Mesothelial cell of epicardium (in vitro differentiated cells): ENCODE results near the gene TSKU. TPM values are rescaled to one million over a fixed set of nuclear protein-coding genes. Genes with fewer than 3 reads are reported as not detected.
A peak's percentile ranks its signal among the peaks of the same experiment; 100 is the strongest.

ENCODE experiments used
- DNase-seq, 2 experiments: peaks; one replicate each; pipeline ENCODE4 v3.0.0; 2021; ENCODE audit warnings: low spot score in 2 of 2; ENCODE audit not compliant: unreplicated experiment in 2 of 2
- H3K27ac Mint-ChIP-seq: 2 replicates; pipeline ENCODE4 v1.8.0; 2021; ENCODE audit warnings: mixed read lengths
- H3K27me3 Mint-ChIP-seq: 2 replicates; pipeline ENCODE4 v1.8.0; 2021; ENCODE audit warnings: low read depth, mixed read lengths
- H3K36me3 Mint-ChIP-seq: 2 replicates; pipeline ENCODE4 v1.8.0; 2021; ENCODE audit warnings: mixed read lengths
- H3K4me1 Mint-ChIP-seq: 2 replicates; pipeline ENCODE4 v1.8.0; 2021; ENCODE audit warnings: mixed read lengths
- H3K4me3 Mint-ChIP-seq: 2 replicates; pipeline ENCODE4 v1.8.0; 2021; ENCODE audit warnings: mild to moderate bottlenecking, moderate library complexity, mixed read lengths
- H3K9me3 Mint-ChIP-seq: 2 replicates; pipeline ENCODE4 v1.8.0; 2021; ENCODE audit warnings: mixed read lengths
- total RNA-seq: library from RNA; stranded (reverse); gene quantifications from 3 replicates; pipeline ENCODE4 v1.2.1, GENCODE V29; 2021
- TF ChIP-seq, protein P1 (sequence below): fragments of 200-600 bp; sonication (generic); IDR thresholded peaks from one replicate; pipeline ENCODE4 v1.5.0; 2021; ENCODE audit warnings: antibody characterized with exemption; ENCODE audit not compliant: unreplicated experiment

The TSKU gene
- total RNA-seq, 1 donor from 2014 or later: 42.8 TPM

DNA sequence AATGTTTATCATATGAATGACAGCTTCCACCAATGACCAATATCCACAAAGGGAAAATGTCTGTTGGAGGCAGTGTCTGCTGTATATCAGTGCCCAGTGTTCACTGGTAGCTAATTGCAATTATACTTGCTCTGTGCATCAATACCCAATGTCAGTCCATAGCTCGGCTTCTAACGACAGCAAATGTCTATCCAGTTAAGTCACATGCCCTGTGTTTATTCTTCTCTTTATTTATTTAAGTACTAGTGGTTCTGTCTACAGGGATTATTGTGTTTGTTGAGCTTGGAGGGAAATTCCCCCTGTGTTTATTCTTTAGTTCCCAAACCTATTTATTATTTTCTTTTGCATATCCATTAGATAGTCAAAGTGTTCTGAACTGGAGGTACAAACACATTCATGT lies 18.6 kb downstream of the TSKU start:
- Mint-ChIP-seq H3K9me3 (no peaks in the 10 kb centered on the region), H3K27ac (no peak overlapping the region), H3K4me1 (peaks cover 3% of the 10 kb centered on the region), H3K36me3 (peaks cover 2% of the 10 kb centered on the region), H3K4me3 (no peak overlapping the region), H3K27me3 (no peaks in the 10 kb centered on the region)
- no peak for DNase-seq
- TF ChIP-seq, protein P1, sequence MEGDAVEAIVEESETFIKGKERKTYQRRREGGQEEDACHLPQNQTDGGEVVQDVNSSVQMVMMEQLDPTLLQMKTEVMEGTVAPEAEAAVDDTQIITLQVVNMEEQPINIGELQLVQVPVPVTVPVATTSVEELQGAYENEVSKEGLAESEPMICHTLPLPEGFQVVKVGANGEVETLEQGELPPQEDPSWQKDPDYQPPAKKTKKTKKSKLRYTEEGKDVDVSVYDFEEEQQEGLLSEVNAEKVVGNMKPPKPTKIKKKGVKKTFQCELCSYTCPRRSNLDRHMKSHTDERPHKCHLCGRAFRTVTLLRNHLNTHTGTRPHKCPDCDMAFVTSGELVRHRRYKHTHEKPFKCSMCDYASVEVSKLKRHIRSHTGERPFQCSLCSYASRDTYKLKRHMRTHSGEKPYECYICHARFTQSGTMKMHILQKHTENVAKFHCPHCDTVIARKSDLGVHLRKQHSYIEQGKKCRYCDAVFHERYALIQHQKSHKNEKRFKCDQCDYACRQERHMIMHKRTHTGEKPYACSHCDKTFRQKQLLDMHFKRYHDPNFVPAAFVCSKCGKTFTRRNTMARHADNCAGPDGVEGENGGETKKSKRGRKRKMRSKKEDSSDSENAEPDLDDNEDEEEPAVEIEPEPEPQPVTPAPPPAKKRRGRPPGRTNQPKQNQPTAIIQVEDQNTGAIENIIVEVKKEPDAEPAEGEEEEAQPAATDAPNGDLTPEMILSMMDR: no peak

DNA sequence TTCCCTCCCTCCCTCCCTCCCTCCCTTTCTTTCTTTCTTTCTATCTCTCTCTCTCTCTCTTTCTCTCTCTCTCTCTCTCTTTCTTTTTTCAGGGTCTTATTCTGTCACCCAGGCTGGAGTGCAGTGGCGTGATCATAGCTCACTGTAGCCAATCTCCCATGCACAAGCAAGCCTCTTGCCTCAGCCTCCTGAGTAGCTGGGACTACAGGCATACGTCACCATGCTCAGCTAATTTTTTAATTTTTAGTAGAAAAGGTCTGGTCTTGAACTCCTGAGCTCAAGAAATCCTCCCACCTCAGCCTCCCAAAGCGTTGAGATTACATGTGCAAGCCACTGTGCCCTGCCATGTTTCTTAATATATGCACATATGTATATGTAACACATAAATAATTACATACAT lies 19.0 kb downstream of the TSKU start:
- TF ChIP-seq, protein P1: no peak
- Mint-ChIP-seq H3K36me3 (peaks cover 2% of the 10 kb centered on the region), H3K4me1 (peaks cover 3% of the 10 kb centered on the region)

DNA sequence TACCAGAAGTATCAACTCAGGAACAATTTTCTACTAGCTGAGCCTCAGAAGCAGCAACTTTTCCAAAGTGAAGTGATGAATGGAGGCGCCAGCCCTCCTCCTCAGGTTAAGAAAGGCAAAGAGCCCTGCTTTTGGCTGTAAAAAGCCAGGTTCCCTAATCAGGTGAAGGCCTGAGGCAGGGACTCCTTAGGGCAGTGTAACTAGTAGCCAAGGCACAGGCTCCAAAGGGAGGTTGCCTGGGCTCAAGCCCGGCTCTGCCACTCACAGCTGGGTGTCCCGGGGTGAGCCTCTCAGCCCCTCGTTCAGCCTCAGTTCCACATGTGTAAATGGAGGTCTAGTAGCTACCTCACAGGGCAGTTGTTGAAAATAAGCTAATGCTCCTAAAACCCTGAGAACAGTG lies 19.5 kb downstream of the TSKU start:
- Mint-ChIP-seq H3K4me1 (peaks cover 3% of the 10 kb centered on the region), H3K27ac (no peak overlapping the region), H3K36me3 (peaks cover 1% of the 10 kb centered on the region), H3K9me3 (no peaks in the 10 kb centered on the region), H3K4me3 (no peak overlapping the region), H3K27me3 (no peaks in the 10 kb centered on the region)
- TF ChIP-seq, protein P1: no peak
- no peak for DNase-seq

More for the DNA sequence above, 19.0 kb downstream of the TSKU start:
- no peak for DNase-seq
- H3K4me3 Mint-ChIP-seq: no peak overlapping the region
- H3K27ac Mint-ChIP-seq: no peak overlapping the region
- no peaks in the 10 kb centered on the region for H3K27me3 Mint-ChIP-seq
- no peaks in the 10 kb centered on the region for H3K9me3 Mint-ChIP-seq

DNA sequence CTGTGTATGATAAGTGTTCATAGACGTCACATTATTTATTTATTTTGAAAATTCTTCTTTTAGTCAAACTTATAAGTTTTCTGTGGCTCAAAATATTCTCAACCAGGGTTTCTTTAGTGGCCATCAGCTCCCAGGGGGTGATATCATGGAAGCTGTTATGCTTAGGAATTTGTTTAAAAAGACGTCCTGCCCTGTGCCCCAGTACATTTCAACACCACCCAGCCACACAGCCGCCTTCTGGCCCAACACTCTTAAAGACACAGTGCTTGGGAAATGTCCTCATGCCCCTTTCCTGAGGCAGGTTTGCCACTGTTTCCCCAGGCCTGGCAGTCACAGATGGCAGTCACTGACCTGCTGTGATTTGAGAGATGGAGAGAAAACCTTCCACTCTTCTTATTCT lies 19.9 kb downstream of the TSKU start:
- H3K9me3 Mint-ChIP-seq: no peaks in the 10 kb centered on the region
- H3K36me3 Mint-ChIP-seq: no peaks in the 10 kb centered on the region
- TF ChIP-seq, protein P1: no peak
- H3K27me3 Mint-ChIP-seq: no peaks in the 10 kb centered on the region
- H3K27ac Mint-ChIP-seq: no peak overlapping the region
- H3K4me1 Mint-ChIP-seq: peaks cover 3% of the 10 kb centered on the region
- no peak for DNase-seq
- H3K4me3 Mint-ChIP-seq: no peak overlapping the region

DNA sequence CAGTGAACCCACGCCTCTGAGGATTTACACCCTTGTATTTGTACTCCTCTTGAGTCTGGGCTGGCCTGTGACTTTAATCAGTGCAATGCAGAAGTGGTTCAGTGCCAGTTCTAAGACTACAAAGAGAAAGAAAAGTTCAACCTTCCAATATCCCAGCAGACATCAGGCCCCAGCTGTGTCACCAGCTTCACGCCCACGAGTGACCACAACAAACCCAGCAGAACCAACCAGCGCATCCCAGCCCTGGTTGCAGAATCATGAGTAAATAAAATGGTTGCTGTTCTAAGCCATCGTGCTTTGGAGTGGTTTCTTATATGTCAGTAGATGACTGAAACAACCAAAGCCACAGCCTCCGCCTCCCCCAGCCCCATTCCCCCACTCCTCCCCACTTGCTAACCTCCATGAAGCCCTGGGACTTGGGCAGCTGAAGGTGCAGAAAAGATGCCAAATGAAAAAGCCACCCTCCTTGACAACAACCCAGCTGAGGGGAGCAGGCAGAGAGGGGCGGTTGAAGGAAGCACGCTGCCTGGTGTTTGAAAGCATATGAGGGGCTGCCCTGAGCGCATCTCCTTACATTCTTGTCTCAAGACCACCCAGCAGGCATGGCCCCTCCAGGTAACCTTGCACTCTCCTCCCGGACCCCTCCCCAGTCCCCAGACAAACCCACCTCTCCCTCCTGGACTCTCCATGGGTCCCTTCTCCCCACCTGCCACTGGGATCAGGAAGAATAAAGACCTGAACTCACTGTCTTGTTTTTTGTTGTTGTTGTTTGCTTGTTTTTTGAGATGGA lies 20.9 kb downstream of the TSKU start:
- peak in 1 of 2 experiments; percentile 34 for DNase-seq
- no peaks in the 10 kb centered on the region for H3K27me3 Mint-ChIP-seq
- H3K36me3 Mint-ChIP-seq: no peaks in the 10 kb centered on the region
- no peaks in the 10 kb centered on the region for H3K9me3 Mint-ChIP-seq
- H3K27ac Mint-ChIP-seq: no peak overlapping the region
- no peak overlapping the region for H3K4me3 Mint-ChIP-seq
- TF ChIP-seq, protein P1: no peak
- H3K4me1 Mint-ChIP-seq: peaks cover 3% of the 10 kb centered on the region
